Dedifferentiated amniotic fluid mesenchymal stem cell (primary cell): ENCODE data around the gene PCDHGB6.
"Not testable (repeated sequence)": the region's sequence is repeated elsewhere in the genome, so short reads cannot be mapped to it uniquely, and the experiment has no call there.

Experiments
- DNase-seq: peaks from one replicate; pipeline ENCODE4 v3.0.0-alpha.2; 2016; ENCODE audit errors: extremely low spot score

The PCDHGB6 gene

DNA sequence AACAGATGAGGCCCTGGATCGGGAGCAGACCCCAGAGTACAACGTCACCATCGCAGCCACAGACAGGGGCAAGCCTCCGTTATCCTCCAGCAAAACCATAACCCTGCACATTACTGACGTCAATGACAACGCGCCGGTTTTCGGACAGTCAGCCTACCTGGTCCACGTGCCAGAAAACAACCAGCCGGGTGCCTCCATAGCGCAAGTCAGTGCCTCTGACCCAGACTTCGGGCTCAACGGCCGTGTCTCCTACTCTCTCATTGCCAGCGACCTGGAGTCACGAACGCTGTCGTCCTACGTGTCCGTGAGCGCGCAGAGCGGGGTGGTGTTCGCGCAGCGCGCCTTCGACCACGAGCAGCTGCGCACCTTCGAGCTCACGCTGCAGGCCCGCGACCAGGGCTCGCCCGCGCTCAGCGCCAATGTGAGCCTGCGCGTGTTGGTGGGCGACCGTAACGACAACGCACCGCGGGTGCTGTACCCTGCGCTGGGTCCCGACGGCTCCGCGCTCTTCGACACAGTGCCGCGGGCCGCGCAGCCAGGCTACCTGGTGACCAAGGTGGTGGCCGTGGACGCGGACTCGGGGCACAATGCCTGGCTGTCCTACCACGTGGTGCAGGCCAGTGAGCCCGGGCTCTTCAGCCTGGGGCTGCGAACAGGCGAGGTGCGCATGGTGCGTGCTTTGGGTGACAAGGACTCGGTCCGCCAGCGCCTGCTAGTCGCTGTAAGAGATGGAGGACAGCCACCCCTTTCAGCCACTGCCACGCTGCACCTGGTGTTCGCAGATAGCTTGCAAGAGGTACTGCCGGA is 11.5 kb downstream of the PCDHGB6 start:
- DNase-seq: no peak

DNA sequence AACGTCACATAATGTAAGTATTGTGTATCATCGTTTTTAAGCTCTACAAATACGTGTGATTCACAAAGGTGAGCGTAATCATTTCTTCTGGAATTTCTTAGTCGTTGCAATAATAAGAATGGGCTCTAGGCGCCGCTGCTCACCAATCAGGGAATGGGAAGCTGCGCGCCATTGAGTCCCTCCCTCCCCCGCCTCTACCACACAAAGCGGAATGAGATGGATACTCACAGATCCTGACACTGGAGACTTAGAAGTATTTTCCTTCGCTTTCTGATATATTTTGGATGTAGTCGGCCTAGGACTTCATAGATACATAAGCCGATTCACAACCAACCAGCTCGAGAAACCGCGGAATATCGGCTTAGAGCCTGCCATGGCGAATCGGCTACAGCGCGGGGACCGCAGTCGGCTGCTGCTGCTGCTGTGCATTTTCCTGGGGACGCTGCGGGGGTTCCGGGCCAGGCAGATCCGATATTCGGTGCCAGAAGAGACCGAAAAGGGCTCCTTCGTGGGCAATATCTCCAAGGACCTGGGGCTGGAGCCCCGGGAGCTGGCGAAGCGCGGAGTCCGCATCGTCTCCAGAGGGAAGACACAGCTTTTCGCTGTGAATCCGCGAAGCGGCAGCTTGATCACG is 13.2 kb downstream of the PCDHGB6 start, which contains the start of gene PCDHGA11:
PCDHGA11 (plus strand) TSS at position 197 of the 634 bp plus-strand sequence; CDS start at position 374, 177 bp downstream.
- no peak for DNase-seq

- DNase-seq: no peak
Measured at GRCh38 chr5:141421489-141421855, 13.7 kb downstream of the PCDHGB6 start.

GRCh38 chr5:141422742-141423291 is 15.0 kb downstream of the PCDHGB6 start:
- no peak for DNase-seq

DNA sequence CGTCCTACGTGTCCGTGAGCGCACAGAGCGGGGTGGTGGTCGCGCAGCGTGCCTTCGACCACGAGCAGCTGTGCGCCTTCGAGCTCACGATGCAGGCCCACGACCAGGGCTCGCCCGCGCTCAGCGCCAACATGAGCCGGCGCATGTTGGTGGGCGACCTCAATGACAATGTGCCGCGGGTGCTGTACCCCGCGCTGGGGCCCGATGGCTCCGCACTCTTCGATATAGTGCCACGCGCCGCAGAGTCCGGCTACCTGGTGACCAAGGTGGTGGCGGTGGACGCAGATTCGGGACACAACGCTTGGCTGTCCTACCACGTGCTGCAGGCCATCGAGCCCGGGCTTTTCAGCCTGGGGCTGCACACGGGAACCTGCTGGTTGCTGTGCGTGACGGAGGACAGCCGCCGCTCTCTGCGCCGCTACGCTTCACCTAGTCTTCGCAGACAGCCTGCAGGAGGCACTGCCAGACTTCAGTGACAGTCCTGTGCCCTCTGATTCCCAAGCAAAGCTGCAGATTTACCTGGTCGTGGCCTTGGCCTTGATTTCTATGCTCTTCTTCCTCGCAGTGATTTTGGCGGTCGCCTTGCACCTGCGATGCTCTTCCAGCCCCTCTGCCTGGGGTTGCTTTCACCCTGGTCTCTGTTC is 20.1 kb downstream of the PCDHGB6 start:
- no peak for DNase-seq

GRCh38 chr5:141430332-141431113 is 22.7 kb downstream of the PCDHGB6 start, which contains the start of gene PCDHGA12:
Gene PCDHGA12, plus strand, starts transcription at chr5:141430507. Its CDS starts 253 bp downstream, at chr5:141430760.
- no peak for DNase-seq

DNA sequence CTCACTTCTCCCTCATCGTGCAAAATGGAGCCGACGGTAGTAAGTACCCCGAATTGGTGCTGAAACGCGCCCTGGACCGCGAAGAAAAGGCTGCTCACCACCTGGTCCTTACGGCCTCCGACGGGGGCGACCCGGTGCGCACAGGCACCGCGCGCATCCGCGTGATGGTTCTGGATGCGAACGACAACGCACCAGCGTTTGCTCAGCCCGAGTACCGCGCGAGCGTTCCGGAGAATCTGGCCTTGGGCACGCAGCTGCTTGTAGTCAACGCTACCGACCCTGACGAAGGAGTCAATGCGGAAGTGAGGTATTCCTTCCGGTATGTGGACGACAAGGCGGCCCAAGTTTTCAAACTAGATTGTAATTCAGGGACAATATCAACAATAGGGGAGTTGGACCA is 23.5 kb downstream of the PCDHGB6 start:
- no peak for DNase-seq

- DNase-seq: not testable (repeated sequence)
Measured at GRCh38 chr5:141432308-141432707, 24.5 kb downstream of the PCDHGB6 start.

DNA sequence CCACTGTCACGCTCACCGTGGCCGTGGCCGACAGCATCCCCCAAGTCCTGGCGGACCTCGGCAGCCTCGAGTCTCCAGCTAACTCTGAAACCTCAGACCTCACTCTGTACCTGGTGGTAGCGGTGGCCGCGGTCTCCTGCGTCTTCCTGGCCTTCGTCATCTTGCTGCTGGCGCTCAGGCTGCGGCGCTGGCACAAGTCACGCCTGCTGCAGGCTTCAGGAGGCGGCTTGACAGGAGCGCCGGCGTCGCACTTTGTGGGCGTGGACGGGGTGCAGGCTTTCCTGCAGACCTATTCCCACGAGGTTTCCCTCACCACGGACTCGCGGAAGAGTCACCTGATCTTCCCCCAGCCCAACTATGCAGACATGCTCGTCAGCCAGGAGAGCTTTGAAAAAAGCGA is 24.9 kb downstream of the PCDHGB6 start:
- DNase-seq: not testable (repeated sequence)

DNA sequence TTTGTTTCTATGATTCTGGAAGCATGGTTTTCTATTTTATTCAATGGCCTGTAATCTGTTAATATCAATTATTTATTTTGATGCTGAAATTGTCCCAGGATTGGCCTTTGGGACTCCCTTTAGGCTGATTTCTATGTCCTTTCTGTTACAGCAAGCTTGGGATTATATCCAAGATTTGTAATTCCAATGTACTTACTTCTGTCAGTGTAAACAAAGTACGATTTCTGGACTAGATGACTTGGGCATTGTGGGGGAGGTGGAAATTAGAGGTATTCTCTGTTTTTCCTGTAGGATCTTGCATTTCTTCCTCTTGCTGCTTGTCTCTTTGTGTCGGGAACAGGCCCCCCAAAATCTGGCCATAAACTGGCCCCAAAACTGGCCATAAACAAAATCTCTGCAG is 26.2 kb downstream of the PCDHGB6 start:
- DNase-seq: no peak

DNA sequence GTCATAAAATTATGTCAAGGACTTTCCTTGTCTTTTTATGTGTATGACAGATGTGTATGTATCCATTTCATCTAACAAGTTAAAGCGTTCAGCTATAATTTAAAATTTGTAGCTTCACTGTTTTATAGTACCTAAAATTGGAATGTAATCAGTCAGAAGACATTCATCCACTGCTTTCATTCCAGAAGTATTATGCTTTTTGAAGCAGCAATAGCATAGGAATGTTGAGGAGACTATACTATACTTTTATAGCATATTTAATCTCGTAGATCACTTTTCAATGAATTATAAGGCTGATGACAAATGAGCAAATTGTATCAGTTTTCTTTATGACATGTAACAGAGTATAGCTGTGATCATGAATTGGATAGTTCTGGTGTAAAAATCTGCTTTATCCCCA is 29.4 kb downstream of the PCDHGB6 start:
- DNase-seq: no peak

DNA sequence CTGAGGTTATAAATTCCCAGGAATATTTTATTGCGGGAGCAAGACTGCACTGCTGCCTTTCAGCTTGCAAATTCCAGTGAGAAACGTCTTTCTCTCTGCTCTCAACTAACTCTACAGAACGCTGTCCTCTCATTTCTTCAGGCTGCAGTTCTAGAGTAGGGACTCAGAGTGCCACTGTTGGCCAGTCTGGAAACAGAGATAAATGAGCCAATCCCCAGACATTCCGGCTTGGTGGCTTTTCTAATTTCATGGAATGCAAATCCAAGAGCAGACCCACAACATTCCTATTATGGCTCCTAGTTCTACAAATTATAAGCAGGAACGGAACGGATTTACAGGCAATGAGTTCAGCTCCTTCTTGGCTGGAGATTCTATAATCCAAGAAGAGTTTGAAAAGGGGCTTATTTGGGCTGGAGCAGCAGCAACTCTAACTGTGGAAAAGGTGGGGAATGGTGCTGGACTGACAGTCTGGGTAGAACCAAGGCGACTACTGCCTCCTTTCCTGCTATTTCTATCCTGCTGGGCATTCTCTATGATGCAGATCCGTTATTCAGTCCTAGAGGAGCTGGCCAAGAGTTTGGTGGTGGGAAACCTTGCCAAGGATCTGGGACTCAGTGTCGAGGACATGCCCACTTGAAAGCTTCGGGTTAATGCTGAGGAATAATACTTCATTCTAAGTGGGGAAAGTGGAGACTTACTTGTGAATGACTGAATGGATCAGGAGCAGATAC is 31.8 kb downstream of the PCDHGB6 start:
- DNase-seq: no peak

DNA sequence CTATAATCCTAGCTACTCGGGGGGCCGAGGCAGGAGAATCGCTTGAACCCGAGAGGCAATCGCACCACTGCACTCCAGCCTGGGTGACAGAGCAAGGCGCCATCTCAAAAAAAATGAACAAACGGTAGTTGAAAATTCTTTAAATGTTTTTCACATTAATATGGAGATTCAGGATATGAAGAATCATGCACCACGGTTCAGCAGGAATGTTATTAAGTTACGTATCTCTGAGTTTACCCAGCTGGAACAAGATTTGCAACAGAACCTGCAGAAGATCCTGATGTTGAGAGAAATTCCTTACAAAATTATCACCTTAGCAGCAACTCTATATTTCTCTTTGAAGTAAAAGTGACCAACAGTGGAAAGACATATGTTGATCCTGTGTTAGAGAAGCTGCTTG is 32.5 kb downstream of the PCDHGB6 start:
- DNase-seq: peak; percentile 4

DNA sequence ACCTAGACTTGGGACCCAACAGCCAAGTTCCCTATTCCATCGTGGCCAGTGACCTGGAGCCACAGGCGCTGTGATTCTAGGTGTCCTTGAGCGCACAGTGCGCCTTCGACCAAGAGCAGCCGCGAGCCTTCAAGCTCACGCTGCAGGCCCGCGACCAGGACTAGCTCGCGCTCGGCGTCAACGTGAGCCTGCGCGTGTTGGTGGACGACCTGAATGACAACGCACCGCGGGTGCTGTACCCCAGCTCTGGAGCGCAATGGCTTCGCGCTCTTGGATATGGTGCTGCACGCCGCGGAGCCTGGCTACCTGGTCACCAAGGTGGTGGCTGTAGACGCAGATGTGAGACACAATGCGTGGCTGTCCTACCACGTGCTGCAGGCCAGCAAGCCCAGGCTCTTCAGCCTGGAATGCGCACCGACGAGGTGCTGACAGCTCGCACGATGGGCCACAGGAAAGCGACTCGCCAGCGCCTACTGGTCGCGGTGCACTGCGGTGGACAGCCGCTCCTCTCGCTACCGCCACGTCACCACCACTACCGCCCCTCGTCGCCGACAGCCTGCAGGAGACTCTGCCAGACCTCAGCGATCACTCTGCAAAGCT is 33.9 kb downstream of the PCDHGB6 start:
- no peak for DNase-seq
